ENCODE data around the gene PCDH15.

GRCh38 chr10:54772468-54773122 is 28.4 kb downstream of the PCDH15 start:
- TF ChIP-seq CTCF (IDR thresholded peaks at IDR 0.05; ENCODE audit: insufficient read depth, low read length, poor library complexity, severe bottlenecking), result no peak
- no peak for TF ChIP-seq EZH2phosphoT487 (conservative IDR thresholded peaks at IDR 0.05; ENCODE audit: low read length)
